DND-41 (cell line): Measurements from ENCODE around the gene SLC6A3.

ENCODE experiments used
- ATAC-seq: fragments of 200-7000 bp; cut with Tn5 transposase; 3 replicates; pipeline ENCODE4 v1.9.1; 2021; ENCODE audit warnings: low read depth; ENCODE audit not compliant: insufficient read depth
- DNase-seq: peaks from one replicate; pipeline ENCODE4 v3.0.0-alpha.2; 2020
- H2AFZ ChIP-seq: 2 replicates; pipeline ENCODE4 v1.6.0; 2012; ENCODE audit warnings: low read depth, low read length
- H3K27ac ChIP-seq: 2 replicates; pipeline ENCODE4 v1.5.1; 2012; ENCODE audit warnings: low read length, inconsistent platforms
- H3K27me3 ChIP-seq: fragments of 200-600 bp; sonication (generic); 2 replicates; pipeline ENCODE4 v1.6.0; 2012; ENCODE audit warnings: low read length, mild to moderate bottlenecking, inconsistent platforms; ENCODE audit not compliant: insufficient read depth, poor library complexity
- H3K36me3 ChIP-seq: 2 replicates; pipeline ENCODE4 v1.5.1; 2012; ENCODE audit warnings: low read length, inconsistent platforms; ENCODE audit not compliant: insufficient read depth
- H3K4me1 ChIP-seq: 2 replicates; pipeline ENCODE4 v1.5.1; 2012; ENCODE audit warnings: mild to moderate bottlenecking, low read length; ENCODE audit not compliant: insufficient read depth
- H3K4me2 ChIP-seq: 2 replicates; pipeline ENCODE4 v1.6.0; 2012; ENCODE audit warnings: mild to moderate bottlenecking, moderate library complexity, low read length, inconsistent platforms; ENCODE audit not compliant: insufficient read depth
- H3K4me3 ChIP-seq, 2 experiments: fragments of 200-600 bp in 1 of 2; shearing (Covaris generic) in 1 of 2; 2 replicates each; pipeline ENCODE4 v1.5.1; 2012 to 2016; ENCODE audit warnings: inconsistent platforms in 2 of 2, low read length in 2 of 2, mild to moderate bottlenecking in 2 of 2, low read depth in 1 of 2, moderate library complexity in 1 of 2
- H3K79me2 ChIP-seq: 2 replicates; pipeline ENCODE4 v1.6.0; 2012; ENCODE audit warnings: low read length, inconsistent platforms; ENCODE audit not compliant: insufficient read depth
- H3K9ac ChIP-seq: 2 replicates; pipeline ENCODE4 v1.6.0; 2012; ENCODE audit warnings: low read depth, mild to moderate bottlenecking, inconsistent platforms, low read length, moderate library complexity
- H3K9me3 ChIP-seq: 2 replicates; pipeline ENCODE4 v1.5.1; 2012; ENCODE audit warnings: low read length, moderate library complexity, mild to moderate bottlenecking, inconsistent platforms; ENCODE audit not compliant: insufficient read depth, severe bottlenecking
- H4K20me1 ChIP-seq: 2 replicates; pipeline ENCODE4 v1.6.0; 2012; ENCODE audit warnings: low read length; ENCODE audit not compliant: insufficient read depth
- EZH2 ChIP-seq: IDR thresholded peaks from 3 replicates; pipeline ENCODE4 v1.6.1; 2012; ENCODE audit warnings: borderline replicate concordance, low read depth, mild to moderate bottlenecking, moderate library complexity, low read length, inconsistent platforms; ENCODE audit not compliant: severe bottlenecking
- TF ChIP-seq, protein P1 (sequence below): IDR thresholded peaks from 2 replicates; pipeline ENCODE4 v1.5.1; 2012; ENCODE audit warnings: borderline replicate concordance, low read length, moderate library complexity, mild to moderate bottlenecking; ENCODE audit not compliant: poor library complexity, severe bottlenecking; ENCODE audit errors: extremely low read depth

Gene SLC6A3

DNA sequence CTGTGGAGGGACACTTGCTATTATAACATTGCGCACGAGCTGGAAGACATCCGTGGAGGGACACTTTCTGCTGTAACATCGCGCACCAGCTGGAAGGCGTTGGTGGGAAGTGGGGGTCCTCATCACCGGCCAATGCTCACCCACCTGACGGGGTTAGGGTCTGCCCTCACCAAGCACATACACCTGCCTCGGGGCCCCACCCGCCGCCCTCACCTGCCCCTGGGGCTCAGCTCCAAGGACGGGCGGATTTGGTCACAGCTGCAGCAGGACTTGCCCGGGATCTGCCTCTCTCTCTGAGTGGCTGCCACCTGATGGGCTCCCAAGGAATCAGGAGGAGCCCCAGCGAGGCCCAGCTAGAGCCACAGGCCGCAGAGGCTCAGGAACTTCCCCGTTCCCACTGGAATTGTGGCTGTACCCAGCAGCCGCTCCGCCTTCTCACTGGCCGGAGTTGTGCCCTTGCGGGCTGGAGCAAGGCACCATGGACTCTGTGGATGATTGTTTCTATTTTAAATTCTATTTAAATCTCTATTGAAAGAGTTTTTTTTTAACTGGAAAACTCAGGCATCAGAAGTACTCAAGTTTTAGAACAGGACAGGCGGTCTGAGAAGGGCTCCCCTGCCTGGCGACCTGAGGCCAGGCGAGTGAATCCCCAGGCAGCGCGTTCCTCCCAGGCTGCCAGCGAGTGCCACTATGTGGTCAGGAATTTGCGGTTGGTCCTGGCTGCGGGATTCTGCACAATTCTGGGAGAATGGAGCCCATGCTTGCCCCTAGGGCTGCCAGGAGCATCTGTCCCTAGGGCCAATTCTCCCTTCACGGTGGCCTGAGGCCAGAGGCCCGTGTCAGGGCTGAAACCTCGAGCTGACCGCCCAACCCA, 38.9 kb upstream of the SLC6A3 start:
- no peak overlapping the region for H2AFZ ChIP-seq
- no peaks in the 10 kb centered on the region for H3K4me1 ChIP-seq
- H3K9ac ChIP-seq = no peak overlapping the region
- H3K79me2 ChIP-seq = no peaks in the 10 kb centered on the region
- peaks cover 89% of the 10 kb centered on the region for H3K36me3 ChIP-seq
- H3K27ac ChIP-seq = no peak overlapping the region
- no peak overlapping the region for H3K4me3 ChIP-seq
- ATAC-seq (no peak), DNase-seq (no peak)
- no peaks in the 10 kb centered on the region for H3K27me3 ChIP-seq
- no peak overlapping the region for H3K4me2 ChIP-seq
- H3K9me3 ChIP-seq = no peaks in the 10 kb centered on the region
- TF ChIP-seq, protein P1, sequence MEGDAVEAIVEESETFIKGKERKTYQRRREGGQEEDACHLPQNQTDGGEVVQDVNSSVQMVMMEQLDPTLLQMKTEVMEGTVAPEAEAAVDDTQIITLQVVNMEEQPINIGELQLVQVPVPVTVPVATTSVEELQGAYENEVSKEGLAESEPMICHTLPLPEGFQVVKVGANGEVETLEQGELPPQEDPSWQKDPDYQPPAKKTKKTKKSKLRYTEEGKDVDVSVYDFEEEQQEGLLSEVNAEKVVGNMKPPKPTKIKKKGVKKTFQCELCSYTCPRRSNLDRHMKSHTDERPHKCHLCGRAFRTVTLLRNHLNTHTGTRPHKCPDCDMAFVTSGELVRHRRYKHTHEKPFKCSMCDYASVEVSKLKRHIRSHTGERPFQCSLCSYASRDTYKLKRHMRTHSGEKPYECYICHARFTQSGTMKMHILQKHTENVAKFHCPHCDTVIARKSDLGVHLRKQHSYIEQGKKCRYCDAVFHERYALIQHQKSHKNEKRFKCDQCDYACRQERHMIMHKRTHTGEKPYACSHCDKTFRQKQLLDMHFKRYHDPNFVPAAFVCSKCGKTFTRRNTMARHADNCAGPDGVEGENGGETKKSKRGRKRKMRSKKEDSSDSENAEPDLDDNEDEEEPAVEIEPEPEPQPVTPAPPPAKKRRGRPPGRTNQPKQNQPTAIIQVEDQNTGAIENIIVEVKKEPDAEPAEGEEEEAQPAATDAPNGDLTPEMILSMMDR = no peak
- TF ChIP-seq EZH2 = no peak
- H4K20me1 ChIP-seq = peaks cover 32% of the 10 kb centered on the region

DNA sequence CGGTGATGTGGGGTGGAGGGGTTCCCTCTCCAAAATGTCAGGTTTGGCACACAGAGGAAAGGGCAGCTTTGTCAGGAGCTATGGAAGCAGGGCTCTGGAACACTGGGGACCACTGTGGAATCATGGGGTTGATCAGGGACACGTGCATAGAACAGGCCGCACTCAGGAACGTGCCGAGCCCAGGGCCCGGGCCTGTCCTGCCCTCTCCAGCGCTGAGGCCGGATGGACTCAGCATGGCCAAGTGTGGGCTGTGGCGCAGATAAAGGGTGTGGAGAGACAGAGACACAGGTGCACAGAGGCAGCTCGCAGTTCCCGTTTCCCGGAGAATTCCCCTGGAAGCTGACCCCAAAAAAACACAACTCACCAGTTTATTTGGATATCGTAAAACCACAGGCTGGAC, 37.8 kb upstream of the SLC6A3 start:
- no peaks in the 10 kb centered on the region for H3K4me1 ChIP-seq
- DNase-seq = no peak
- H3K9ac ChIP-seq = no peak overlapping the region
- no peaks in the 10 kb centered on the region for H3K79me2 ChIP-seq
- H3K4me2 ChIP-seq = no peak overlapping the region
- no peak overlapping the region for H2AFZ ChIP-seq
- no peaks in the 10 kb centered on the region for H3K27me3 ChIP-seq
- H4K20me1 ChIP-seq = peaks cover 32% of the 10 kb centered on the region
- H3K36me3 ChIP-seq = peaks cover 88% of the 10 kb centered on the region
- H3K4me3 ChIP-seq = no peak overlapping the region
- H3K27ac ChIP-seq = no peak overlapping the region
- ATAC-seq = no peak
- H3K9me3 ChIP-seq = no peaks in the 10 kb centered on the region
- TF ChIP-seq, protein P1 = no peak
- TF ChIP-seq EZH2 = no peak

DNA sequence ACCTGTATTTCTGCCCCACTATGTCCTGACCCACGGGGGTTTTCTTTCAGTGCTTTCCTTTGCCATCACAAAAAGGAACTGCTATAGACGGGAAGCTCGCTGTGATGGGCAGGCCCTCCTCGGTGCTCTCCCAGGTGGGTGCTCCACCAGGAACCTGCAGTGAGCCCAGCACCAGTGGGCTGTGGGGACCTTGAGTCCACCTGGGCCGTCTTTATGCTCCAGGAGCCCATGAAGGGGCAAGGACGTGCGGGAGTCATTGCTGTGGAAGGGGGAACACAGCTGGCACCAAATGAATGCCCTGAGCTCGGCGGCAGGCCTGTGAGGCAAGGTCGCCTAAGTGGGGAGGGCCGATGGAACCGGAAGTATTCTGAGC, 36.7 kb upstream of the SLC6A3 start:
- H3K4me3 ChIP-seq = no peak overlapping the region
- no peaks in the 10 kb centered on the region for H3K79me2 ChIP-seq
- ATAC-seq = no peak
- H3K4me2 ChIP-seq = no peak overlapping the region
- H3K9me3 ChIP-seq = no peaks in the 10 kb centered on the region
- H3K36me3 ChIP-seq = peaks cover 86% of the 10 kb centered on the region
- no peaks in the 10 kb centered on the region for H3K4me1 ChIP-seq
- H3K27ac ChIP-seq = no peak overlapping the region
- H4K20me1 ChIP-seq = peaks cover 33% of the 10 kb centered on the region
- no peak overlapping the region for H2AFZ ChIP-seq
- no peak for TF ChIP-seq EZH2
- TF ChIP-seq, protein P1 = no peak
- H3K9ac ChIP-seq = no peak overlapping the region
- DNase-seq = no peak
- H3K27me3 ChIP-seq = no peaks in the 10 kb centered on the region
